Measurements from ENCODE around the gene PAFAH2. TPM values are rescaled to one million over a fixed set of nuclear protein-coding genes. Genes with fewer than 3 reads are reported as not detected.

PAFAH2 gene
- total RNA-seq, 1 experiment from 2014 or later, result 8.5 TPM

GRCh38 chr1:25954282-25954938, 43.5 kb downstream of the PAFAH2 start:
- POLR2A ChIA-PET, result no interaction called here
- H3K4me3 ChIP-seq (ENCODE audit: low read depth in 2 of 2, low read length in 2 of 2), result no peak overlapping the region
- BruUV-seq (replicated peaks), result no TSS peak
- no peaks in the 10 kb centered on the region for H3K9me3 ChIP-seq (ENCODE audit: control insufficient read depth, insufficient read depth, low read depth, low read length)
- H3K4me1 ChIP-seq (ENCODE audit: control insufficient read depth, insufficient read depth, low read length), result no peaks in the 10 kb centered on the region
- in situ Hi-C loops (cut with HindIII; ENCODE audit: low pct_unique_long_range_greater_than_20kb, low sequenced_read_pairs), result no loop called here
- DNase-seq (ENCODE audit: low read depth, low spot score) (no peak), ATAC-seq (no peak)
- no peak for TF ChIP-seq REST (IDR thresholded peaks at IDR 0.05; ENCODE audit: insufficient read depth in 1 of 2, low read depth in 2 of 2, low read length in 1 of 2)
- TF ChIP-seq SIN3A (IDR thresholded peaks at IDR 0.05; ENCODE audit: borderline replicate concordance, insufficient read depth, low read depth, low read length), result no peak
- TF ChIP-seq CTCF (IDR thresholded peaks at IDR 0.05), result no peak
- TF ChIP-seq TCF7L2 (IDR thresholded peaks at IDR 0.05; ENCODE audit: low read depth, low read length), result no peak
- no peak for TF ChIP-seq POLR2AphosphoS5 (IDR thresholded peaks at IDR 0.05; ENCODE audit: low read depth, low read length)
- CTCF ChIA-PET, result no interaction called here
- no peak overlapping the region for H3K27ac ChIP-seq (ENCODE audit: low read length)
- H3K36me3 ChIP-seq (ENCODE audit: control insufficient read depth, insufficient read depth, low read length), result no peaks in the 10 kb centered on the region
- no peaks in the 10 kb centered on the region for H3K27me3 ChIP-seq (ENCODE audit: control insufficient read depth, insufficient read depth, low read length)
- intact Hi-C loops (cut with micrococcal nuclease; ENCODE audit: unreplicated experiment), result no loop called here

GRCh38 chr1:25952841-25953401, 44.9 kb downstream of the PAFAH2 start:
- no TSS peak for BruUV-seq (replicated peaks)
- intact Hi-C loops (cut with micrococcal nuclease; ENCODE audit: unreplicated experiment), result no loop called here
- DNase-seq (ENCODE audit: low read depth, low spot score) (no peak), ATAC-seq (no peak)
- Histone ChIP-seq H3K27me3 (ENCODE audit: control insufficient read depth, insufficient read depth, low read length) (no peaks in the 10 kb centered on the region), H3K36me3 (ENCODE audit: control insufficient read depth, insufficient read depth, low read length) (no peaks in the 10 kb centered on the region), H3K4me1 (ENCODE audit: control insufficient read depth, insufficient read depth, low read length) (no peaks in the 10 kb centered on the region), H3K9me3 (ENCODE audit: control insufficient read depth, insufficient read depth, low read depth, low read length) (no peaks in the 10 kb centered on the region), H3K27ac (ENCODE audit: low read length) (no peak overlapping the region), H3K4me3 (ENCODE audit: low read depth in 2 of 2, low read length in 2 of 2) (no peak overlapping the region)
- ChIA-PET CTCF (no interaction called here), POLR2A (no interaction called here)
- in situ Hi-C loops (cut with HindIII; ENCODE audit: low pct_unique_long_range_greater_than_20kb, low sequenced_read_pairs), result no loop called here
- TF ChIP-seq POLR2AphosphoS5 (IDR thresholded peaks at IDR 0.05; ENCODE audit: low read depth, low read length) (no peak), TCF7L2 (IDR thresholded peaks at IDR 0.05; ENCODE audit: low read depth, low read length) (no peak), CTCF (IDR thresholded peaks at IDR 0.05) (no peak), SIN3A (IDR thresholded peaks at IDR 0.05; ENCODE audit: borderline replicate concordance, insufficient read depth, low read depth, low read length) (no peak), REST (IDR thresholded peaks at IDR 0.05; ENCODE audit: insufficient read depth in 1 of 2, low read depth in 2 of 2, low read length in 1 of 2) (no peak)

All from Panc1 (cell line).